ENCODE measurements around the gene PDIK1L. TPM values are rescaled to one million over a fixed set of nuclear protein-coding genes. Genes with fewer than 3 reads are reported as not detected.

The PDIK1L gene
- polyA plus RNA-seq: 1 to 10 TPM in 2 of 3 donors, under 1 TPM in 1; 0.89 to 3.3 (median 2.3) TPM

- Mint-ChIP-seq H3K9me3 (no peaks in the 10 kb centered on the region), H3K4me3 (peak within 1 kb of the TSS; percentile 92 to 94 (median 93)), H3K27me3 (ENCODE audit: low read depth in 3 of 3) (peaks cover 2 to 15% (median 13%) of the 10 kb centered on the region in 3 donors), H3K4me1 (peaks cover 16 to 23% of the 10 kb centered on the region in 2 donors), H3K36me3 (peaks cover 0 to 9% (median 5%) of the 10 kb centered on the region in 3 donors), H3K27ac (peak within 1 kb of the TSS; percentile 84 to 94 (median 90))
- peak; percentile 90 to 93 (median 92) for DNase-seq
These were observed at the start of gene PDIK1L for GRCh38 chr1:26111530-26112406. Gene PDIK1L (plus strand): TSS chr1:26111824. CDS start chr1:26114309, 2,485 bp downstream.

- no peak overlapping the region for H3K4me3 Mint-ChIP-seq
- no peaks in the 10 kb centered on the region for H3K4me1 Mint-ChIP-seq
- H3K9me3 Mint-ChIP-seq: no peaks in the 10 kb centered on the region
- H3K36me3 Mint-ChIP-seq: no peaks in the 10 kb centered on the region
- H3K27ac Mint-ChIP-seq: no peak overlapping the region
- H3K27me3 Mint-ChIP-seq (ENCODE audit: low read depth in 3 of 3): peaks cover 1 to 13% (median 3%) of the 10 kb centered on the region in 3 donors
- no peak for DNase-seq
These were observed 47.1 kb upstream of the PDIK1L start for GRCh38 chr1:26064553-26064952.

GRCh38 chr1:26066160-26066559, 45.5 kb upstream of the PDIK1L start:
- Mint-ChIP-seq H3K4me3 (no peak overlapping the region), H3K9me3 (no peaks in the 10 kb centered on the region), H3K4me1 (no peaks in the 10 kb centered on the region), H3K36me3 (no peaks in the 10 kb centered on the region), H3K27me3 (ENCODE audit: low read depth in 3 of 3) (peaks cover 0 to 17% (median 3%) of the 10 kb centered on the region in 3 donors), H3K27ac (no peak overlapping the region)
- DNase-seq: no peak

GRCh38 chr1:26066857-26067256, 44.8 kb upstream of the PDIK1L start:
- DNase-seq: no peak
- H3K4me1 Mint-ChIP-seq: no peaks in the 10 kb centered on the region
- no peak overlapping the region for H3K4me3 Mint-ChIP-seq
- peaks cover 0 to 21% (median 3%) of the 10 kb centered on the region in 3 donors for H3K27me3 Mint-ChIP-seq (ENCODE audit: low read depth in 3 of 3)
- H3K9me3 Mint-ChIP-seq: no peaks in the 10 kb centered on the region
- H3K27ac Mint-ChIP-seq: no peak overlapping the region
- H3K36me3 Mint-ChIP-seq: no peaks in the 10 kb centered on the region

GRCh38 chr1:26067432-26067911, 44.2 kb upstream of the PDIK1L start, which contains the start of gene TRIM63:
Gene TRIM63 (minus strand): TSS chr1:26067630. CDS start chr1:26067494, 136 bp downstream.
- H3K4me1 Mint-ChIP-seq: no peaks in the 10 kb centered on the region
- no peak for DNase-seq
- no peak within 1 kb of the TSS for H3K4me3 Mint-ChIP-seq

GRCh38 chr1:26069941-26070295, 41.7 kb upstream of the PDIK1L start:
- Mint-ChIP-seq H3K27me3 (ENCODE audit: low read depth in 3 of 3) (peaks cover 2 to 27% (median 14%) of the 10 kb centered on the region in 3 donors), H3K36me3 (no peaks in the 10 kb centered on the region), H3K4me3 (no peak overlapping the region), H3K9me3 (no peaks in the 10 kb centered on the region), H3K4me1 (no peaks in the 10 kb centered on the region), H3K27ac (no peak overlapping the region)
- DNase-seq: no peak

More at GRCh38 chr1:26067432-26067911, 44.2 kb upstream of the PDIK1L start, which contains the start of gene TRIM63:
- Mint-ChIP-seq H3K27me3 (ENCODE audit: low read depth in 3 of 3) (peaks cover 0 to 24% (median 7%) of the 10 kb centered on the region in 3 donors), H3K27ac (no peak within 1 kb of the TSS), H3K36me3 (no peaks in the 10 kb centered on the region), H3K9me3 (no peaks in the 10 kb centered on the region)

- Mint-ChIP-seq H3K27ac (no peak overlapping the region), H3K4me3 (no peak overlapping the region), H3K9me3 (no peaks in the 10 kb centered on the region), H3K36me3 (no peaks in the 10 kb centered on the region), H3K4me1 (no peaks in the 10 kb centered on the region), H3K27me3 (ENCODE audit: low read depth in 3 of 3) (peaks cover 2 to 27% (median 14%) of the 10 kb centered on the region in 3 donors)
- no peak for DNase-seq
These were observed 41.2 kb upstream of the PDIK1L start for GRCh38 chr1:26070296-26070962.

GRCh38 chr1:26070963-26071342, 40.7 kb upstream of the PDIK1L start:
- no peaks in the 10 kb centered on the region for H3K9me3 Mint-ChIP-seq

GRCh38 chr1:26072305-26072704, 39.3 kb upstream of the PDIK1L start:
- Mint-ChIP-seq H3K4me3 (no peak overlapping the region), H3K27ac (no peak overlapping the region), H3K36me3 (no peaks in the 10 kb centered on the region), H3K27me3 (ENCODE audit: low read depth in 3 of 3) (peaks cover 2 to 32% (median 15%) of the 10 kb centered on the region in 3 donors), H3K9me3 (no peaks in the 10 kb centered on the region), H3K4me1 (no peaks in the 10 kb centered on the region)
- DNase-seq: no peak

More at GRCh38 chr1:26070963-26071342, 40.7 kb upstream of the PDIK1L start:
- no peaks in the 10 kb centered on the region for H3K4me1 Mint-ChIP-seq
- H3K27me3 Mint-ChIP-seq (ENCODE audit: low read depth in 3 of 3): peaks cover 2 to 27% (median 14%) of the 10 kb centered on the region in 3 donors
- H3K36me3 Mint-ChIP-seq: no peaks in the 10 kb centered on the region
- no peak overlapping the region for H3K4me3 Mint-ChIP-seq
- no peak overlapping the region for H3K27ac Mint-ChIP-seq
- DNase-seq: no peak

- peaks cover 3 to 26% (median 13%) of the 10 kb centered on the region in 3 donors for H3K27me3 Mint-ChIP-seq (ENCODE audit: low read depth in 3 of 3)
- DNase-seq: no peak
- no peak overlapping the region for H3K27ac Mint-ChIP-seq
- no peaks in the 10 kb centered on the region for H3K4me1 Mint-ChIP-seq
- no peaks in the 10 kb centered on the region for H3K36me3 Mint-ChIP-seq
- no peaks in the 10 kb centered on the region for H3K9me3 Mint-ChIP-seq
- no peak overlapping the region for H3K4me3 Mint-ChIP-seq
These were observed 36.0 kb upstream of the PDIK1L start for GRCh38 chr1:26075421-26076144.

GRCh38 chr1:26077524-26077923, 34.1 kb upstream of the PDIK1L start:
- Mint-ChIP-seq H3K27me3 (ENCODE audit: low read depth in 3 of 3) (peaks cover 3 to 17% (median 8%) of the 10 kb centered on the region in 3 donors), H3K4me1 (no peaks in the 10 kb centered on the region), H3K36me3 (no peaks in the 10 kb centered on the region), H3K4me3 (no peak overlapping the region), H3K9me3 (no peaks in the 10 kb centered on the region), H3K27ac (no peak overlapping the region)
- DNase-seq: no peak

- H3K9me3 Mint-ChIP-seq: no peaks in the 10 kb centered on the region
- no peaks in the 10 kb centered on the region for H3K36me3 Mint-ChIP-seq
- H3K27ac Mint-ChIP-seq: no peak overlapping the region
- DNase-seq: no peak
- H3K27me3 Mint-ChIP-seq (ENCODE audit: low read depth in 3 of 3): peaks cover 4 to 14% (median 5%) of the 10 kb centered on the region in 3 donors
- H3K4me3 Mint-ChIP-seq: no peak overlapping the region
- no peaks in the 10 kb centered on the region for H3K4me1 Mint-ChIP-seq
These were observed 33.1 kb upstream of the PDIK1L start for GRCh38 chr1:26078286-26079177.

- Mint-ChIP-seq H3K36me3 (no peaks in the 10 kb centered on the region), H3K4me1 (no peaks in the 10 kb centered on the region), H3K27ac (no peak overlapping the region)
These were observed 32.5 kb upstream of the PDIK1L start for GRCh38 chr1:26079178-26079563.

More at GRCh38 chr1:26079178-26079563, 32.5 kb upstream of the PDIK1L start:
- no peak overlapping the region for H3K4me3 Mint-ChIP-seq
- DNase-seq: no peak
- H3K9me3 Mint-ChIP-seq: no peaks in the 10 kb centered on the region
- peaks cover 2 to 16% (median 7%) of the 10 kb centered on the region in 3 donors for H3K27me3 Mint-ChIP-seq (ENCODE audit: low read depth in 3 of 3)

Data from immature natural killer cell (primary cell).